ENCODE measurements around the gene ERGIC1. TPM values are rescaled to one million over a fixed set of nuclear protein-coding genes. Genes with fewer than 3 reads are reported as not detected.
A peak's percentile ranks its signal among the peaks of the same experiment; 100 is the strongest.

The ERGIC1 gene
- total RNA-seq, 1 donor: 109 TPM

DNA sequence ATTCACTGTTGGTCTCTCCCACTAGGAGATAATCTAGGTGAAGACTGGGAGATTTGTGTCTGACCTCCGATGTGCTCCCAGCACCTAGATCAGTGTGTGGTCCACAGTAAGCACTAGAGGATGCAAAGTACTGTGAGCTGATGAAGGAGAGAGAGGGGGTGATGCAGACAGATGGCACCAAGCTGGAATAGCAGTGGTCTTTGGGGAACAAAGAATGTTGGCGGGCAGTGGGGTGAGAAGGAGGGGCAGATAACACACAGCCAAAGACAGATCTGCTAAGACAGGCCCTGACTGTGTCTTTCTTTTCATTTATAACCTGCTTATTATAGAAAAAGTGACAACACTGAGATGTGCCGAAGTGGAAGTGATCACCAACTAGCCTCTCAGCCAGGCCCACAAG is 37.5 kb downstream of the ERGIC1 start:
- TF ChIP-seq, protein P1, sequence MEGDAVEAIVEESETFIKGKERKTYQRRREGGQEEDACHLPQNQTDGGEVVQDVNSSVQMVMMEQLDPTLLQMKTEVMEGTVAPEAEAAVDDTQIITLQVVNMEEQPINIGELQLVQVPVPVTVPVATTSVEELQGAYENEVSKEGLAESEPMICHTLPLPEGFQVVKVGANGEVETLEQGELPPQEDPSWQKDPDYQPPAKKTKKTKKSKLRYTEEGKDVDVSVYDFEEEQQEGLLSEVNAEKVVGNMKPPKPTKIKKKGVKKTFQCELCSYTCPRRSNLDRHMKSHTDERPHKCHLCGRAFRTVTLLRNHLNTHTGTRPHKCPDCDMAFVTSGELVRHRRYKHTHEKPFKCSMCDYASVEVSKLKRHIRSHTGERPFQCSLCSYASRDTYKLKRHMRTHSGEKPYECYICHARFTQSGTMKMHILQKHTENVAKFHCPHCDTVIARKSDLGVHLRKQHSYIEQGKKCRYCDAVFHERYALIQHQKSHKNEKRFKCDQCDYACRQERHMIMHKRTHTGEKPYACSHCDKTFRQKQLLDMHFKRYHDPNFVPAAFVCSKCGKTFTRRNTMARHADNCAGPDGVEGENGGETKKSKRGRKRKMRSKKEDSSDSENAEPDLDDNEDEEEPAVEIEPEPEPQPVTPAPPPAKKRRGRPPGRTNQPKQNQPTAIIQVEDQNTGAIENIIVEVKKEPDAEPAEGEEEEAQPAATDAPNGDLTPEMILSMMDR (IDR thresholded peaks at IDR 0.05; ENCODE audit: extremely low read depth, low read depth, low read length): no peak
- no peak for DNase-seq (ENCODE audit: insufficient read length, low spot score, missing footprints)
- no peak overlapping the region for H3K4me2 ChIP-seq (ENCODE audit: insufficient read depth, low read length)
- no peaks in the 10 kb centered on the region for H3K9me3 ChIP-seq (ENCODE audit: low read depth, low read length)
- H2AFZ ChIP-seq (ENCODE audit: low read length): no peak overlapping the region
- peaks cover 78% of the 10 kb centered on the region for H3K4me1 ChIP-seq (ENCODE audit: insufficient read depth, low read length)
- H3K36me3 ChIP-seq (ENCODE audit: insufficient read depth, low read length): peaks cover 3% of the 10 kb centered on the region
- no peak overlapping the region for H3K4me3 ChIP-seq (ENCODE audit: insufficient read depth, low read length)
- H3K27me3 ChIP-seq (ENCODE audit: insufficient read depth, low read length): no peaks in the 10 kb centered on the region
- H4K20me1 ChIP-seq (ENCODE audit: insufficient read depth, low read length): no peaks in the 10 kb centered on the region
- peak overlapping the region; percentile 96 for H3K27ac ChIP-seq (ENCODE audit: low read depth, low read length)
- peaks cover 64% of the 10 kb centered on the region for H3K79me2 ChIP-seq (ENCODE audit: insufficient read depth, low read length)

DNA sequence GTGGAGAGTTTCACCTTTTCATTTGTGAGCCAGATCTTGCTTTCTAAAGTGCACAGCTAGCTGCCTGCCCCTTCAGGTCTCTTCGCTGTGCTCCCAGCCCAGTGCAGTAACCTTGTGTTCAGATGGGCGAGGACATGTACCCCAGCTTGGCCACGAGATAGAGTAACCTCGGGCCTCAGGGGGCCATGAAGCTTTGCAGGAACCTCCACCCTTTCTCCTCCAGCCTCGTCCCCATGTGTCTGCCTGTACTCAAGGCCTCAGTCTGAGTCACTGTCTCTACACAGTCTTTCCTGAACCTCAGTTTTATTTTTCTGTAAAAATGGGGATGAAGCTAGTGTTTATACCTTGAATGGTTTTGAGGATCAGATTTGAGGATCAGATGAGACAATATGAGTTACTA is 37.9 kb downstream of the ERGIC1 start:
- Histone ChIP-seq H3K4me1 (ENCODE audit: insufficient read depth, low read length) (peaks cover 74% of the 10 kb centered on the region), H2AFZ (ENCODE audit: low read length) (no peak overlapping the region), H3K36me3 (ENCODE audit: insufficient read depth, low read length) (peaks cover 3% of the 10 kb centered on the region), H3K4me2 (ENCODE audit: insufficient read depth, low read length) (no peak overlapping the region), H3K27me3 (ENCODE audit: insufficient read depth, low read length) (no peaks in the 10 kb centered on the region), H3K79me2 (ENCODE audit: insufficient read depth, low read length) (peaks cover 64% of the 10 kb centered on the region), H3K4me3 (ENCODE audit: insufficient read depth, low read length) (no peak overlapping the region), H3K27ac (ENCODE audit: low read depth, low read length) (peak overlapping the region; percentile 96), H4K20me1 (ENCODE audit: insufficient read depth, low read length) (no peaks in the 10 kb centered on the region), H3K9me3 (ENCODE audit: low read depth, low read length) (no peaks in the 10 kb centered on the region)
- DNase-seq (ENCODE audit: insufficient read length, low spot score, missing footprints): no peak
- TF ChIP-seq, protein P1 (IDR thresholded peaks at IDR 0.05; ENCODE audit: extremely low read depth, low read depth, low read length): no peak

DNA sequence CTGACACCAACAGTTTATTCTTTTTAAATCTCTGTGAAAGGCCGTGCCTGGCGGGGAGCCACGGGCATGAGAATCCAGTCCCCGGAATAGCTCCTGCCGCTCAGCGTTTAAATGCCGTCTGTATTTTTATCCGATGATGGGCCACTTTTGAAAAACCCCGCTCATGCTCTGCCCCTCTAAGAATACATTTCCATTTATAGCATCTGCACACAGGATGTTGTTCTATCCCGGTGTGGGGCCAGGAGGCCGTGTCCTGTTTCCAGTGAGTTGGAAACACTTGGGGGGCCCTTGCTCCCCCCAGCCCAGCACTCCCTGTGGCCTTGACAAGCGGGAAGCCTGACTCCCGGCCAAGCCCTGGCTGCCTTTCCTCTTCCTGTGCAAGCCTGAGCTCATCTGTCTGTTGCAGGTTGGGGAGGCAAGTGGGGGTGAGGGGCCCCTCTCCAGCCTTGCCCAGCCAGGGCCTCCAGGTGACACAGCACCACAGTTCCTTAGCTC is 39.0 kb downstream of the ERGIC1 start:
- TF ChIP-seq, protein P1 (IDR thresholded peaks at IDR 0.05; ENCODE audit: extremely low read depth, low read depth, low read length): no peak
- H3K27me3 ChIP-seq (ENCODE audit: insufficient read depth, low read length): no peaks in the 10 kb centered on the region
- peaks cover 3% of the 10 kb centered on the region for H3K36me3 ChIP-seq (ENCODE audit: insufficient read depth, low read length)
- peak overlapping the region; percentile 18 for H3K4me2 ChIP-seq (ENCODE audit: insufficient read depth, low read length)
- no peak for DNase-seq (ENCODE audit: insufficient read length, low spot score, missing footprints)
- no peak overlapping the region for H3K4me3 ChIP-seq (ENCODE audit: insufficient read depth, low read length)
- no peaks in the 10 kb centered on the region for H4K20me1 ChIP-seq (ENCODE audit: insufficient read depth, low read length)
- H2AFZ ChIP-seq (ENCODE audit: low read length): peak overlapping the region; percentile 26
- peaks cover 70% of the 10 kb centered on the region for H3K4me1 ChIP-seq (ENCODE audit: insufficient read depth, low read length)
- peaks cover 65% of the 10 kb centered on the region for H3K79me2 ChIP-seq (ENCODE audit: insufficient read depth, low read length)
- H3K9me3 ChIP-seq (ENCODE audit: low read depth, low read length): no peaks in the 10 kb centered on the region
- peak overlapping the region; percentile 96 for H3K27ac ChIP-seq (ENCODE audit: low read depth, low read length)

DNA sequence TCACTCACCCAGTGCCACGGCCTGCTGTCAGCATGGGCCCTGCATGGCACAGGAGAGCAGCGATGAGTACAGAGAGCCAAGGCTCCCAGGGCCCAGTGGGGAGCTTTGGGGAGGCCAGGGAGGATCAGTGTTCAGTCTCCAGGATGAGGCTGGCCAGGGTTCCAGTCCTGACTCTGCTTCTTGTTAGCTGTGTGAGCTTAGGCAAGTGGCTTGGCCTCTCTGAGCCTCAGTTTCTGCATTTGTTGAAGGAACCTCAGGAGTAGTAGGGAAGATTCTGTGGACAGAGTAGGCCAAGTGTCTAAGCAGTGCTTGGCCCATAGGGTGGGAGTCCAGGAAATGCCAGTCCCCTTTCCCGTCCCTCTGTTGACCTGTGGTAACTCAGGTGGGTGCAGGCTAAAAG is 39.5 kb downstream of the ERGIC1 start:
- no peak for DNase-seq (ENCODE audit: insufficient read length, low spot score, missing footprints)
- peaks cover 70% of the 10 kb centered on the region for H3K4me1 ChIP-seq (ENCODE audit: insufficient read depth, low read length)
- H3K27ac ChIP-seq (ENCODE audit: low read depth, low read length): peak overlapping the region; percentile 96
- peak overlapping the region; percentile 18 for H3K4me2 ChIP-seq (ENCODE audit: insufficient read depth, low read length)
- H3K9me3 ChIP-seq (ENCODE audit: low read depth, low read length): no peaks in the 10 kb centered on the region
- TF ChIP-seq, protein P1 (IDR thresholded peaks at IDR 0.05; ENCODE audit: extremely low read depth, low read depth, low read length): no peak
- no peaks in the 10 kb centered on the region for H4K20me1 ChIP-seq (ENCODE audit: insufficient read depth, low read length)
- peak overlapping the region; percentile 26 for H2AFZ ChIP-seq (ENCODE audit: low read length)
- H3K79me2 ChIP-seq (ENCODE audit: insufficient read depth, low read length): peaks cover 67% of the 10 kb centered on the region
- no peaks in the 10 kb centered on the region for H3K27me3 ChIP-seq (ENCODE audit: insufficient read depth, low read length)
- peaks cover 3% of the 10 kb centered on the region for H3K36me3 ChIP-seq (ENCODE audit: insufficient read depth, low read length)
- H3K4me3 ChIP-seq (ENCODE audit: insufficient read depth, low read length): no peak overlapping the region

Data from osteoblast (primary cell).